ENCODE results near the gene SLC49A3. TPM values are rescaled to one million over a fixed set of nuclear protein-coding genes. Genes with fewer than 3 reads are reported as not detected.

The SLC49A3 gene
- total and polyA plus RNA-seq, 2 of the 13 experiments (the other 11 are each of a cell fraction or from before 2014, with no cell fraction given): 0.07 to 0.17 TPM

DNA sequence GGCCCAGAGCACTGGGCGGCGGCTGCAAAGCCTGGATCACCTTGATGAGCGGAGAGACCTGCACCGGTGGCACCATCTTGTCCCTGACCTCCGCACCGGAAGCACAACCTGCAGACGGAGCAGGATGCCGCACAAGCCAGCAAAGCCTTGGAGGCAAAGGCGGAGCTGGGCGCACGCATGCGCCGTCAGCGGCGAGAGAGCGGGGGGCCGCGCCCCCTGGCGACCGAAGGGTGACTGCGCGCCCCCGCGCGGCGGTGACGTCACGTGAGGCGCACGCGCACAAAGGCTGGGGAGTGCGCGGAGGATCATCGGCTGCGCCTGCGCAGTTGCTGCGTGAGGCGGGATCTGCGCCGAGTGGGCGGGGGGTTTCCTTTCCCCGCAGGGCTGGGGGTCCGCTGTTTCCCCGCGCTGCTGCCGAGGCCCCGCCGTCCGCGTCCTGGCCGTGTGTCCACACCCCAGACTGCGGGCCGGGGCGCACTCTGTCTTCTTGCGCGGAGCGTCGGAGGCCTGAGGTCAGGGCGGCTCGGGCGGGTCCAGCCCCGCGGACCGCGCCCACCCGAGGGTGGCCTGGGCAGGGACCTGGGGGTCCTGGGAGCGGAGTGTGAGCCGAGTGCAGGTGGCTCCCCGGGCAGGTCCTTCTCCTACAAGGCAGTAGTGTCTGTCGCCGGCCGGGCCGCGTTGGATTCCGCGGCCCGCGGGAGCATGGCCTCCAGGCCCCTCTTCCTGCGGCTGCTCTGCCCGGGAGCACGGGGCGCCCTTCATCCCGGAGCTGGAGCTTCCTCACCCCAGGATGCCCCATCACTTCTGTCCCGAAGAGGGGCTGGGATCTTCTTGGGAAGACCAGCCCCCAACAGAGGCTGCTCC lies 14.5 kb downstream of the SLC49A3 start, which contains the start of the genes ATP5ME and MYL5 (continued):
- no peak for TF ChIP-seq ARNT (IDR thresholded peaks at IDR 0.05)
- TF ChIP-seq ELF3 (CRISPR knock-in tag; IDR thresholded peaks at IDR 0.05): peak; percentile 58
- TF ChIP-seq ZNF484 (CRISPR knock-in tag; IDR thresholded peaks at IDR 0.05; ENCODE audit: borderline replicate concordance, low read depth): no peak; the same call in 1 of the 2 replicates
- TF ChIP-seq HDAC6 (IDR thresholded peaks at IDR 0.05; ENCODE audit: low read depth, low read length): no peak
- TF ChIP-seq BCL6 (CRISPR knock-in tag; IDR thresholded peaks at IDR 0.05): no peak
- no peak for TF ChIP-seq HOXA9 (CRISPR knock-in tag; IDR thresholded peaks at IDR 0.05; ENCODE audit: borderline replicate concordance)
- TF ChIP-seq SMAD1 (CRISPR knock-in tag; IDR thresholded peaks at IDR 0.05; ENCODE audit: borderline replicate concordance, low read depth): peak; percentile 19; the same call in 1 of the 2 replicates
- TF ChIP-seq ZNF263 (CRISPR knock-in tag; IDR thresholded peaks at IDR 0.05): peak; percentile 81
- TF ChIP-seq RXRA (CRISPR knock-in tag; IDR thresholded peaks at IDR 0.05): peak; percentile 69; the same call in 1 of the 2 replicates
- TF ChIP-seq ZNF660 (CRISPR knock-in tag; IDR thresholded peaks at IDR 0.05; ENCODE audit: borderline replicate concordance, low read depth): no peak
- peak; percentile 87; the same call in 1 of the 2 replicates for TF ChIP-seq NCOA1 (CRISPR knock-in tag; IDR thresholded peaks at IDR 0.05)
- TF ChIP-seq, protein P1, sequence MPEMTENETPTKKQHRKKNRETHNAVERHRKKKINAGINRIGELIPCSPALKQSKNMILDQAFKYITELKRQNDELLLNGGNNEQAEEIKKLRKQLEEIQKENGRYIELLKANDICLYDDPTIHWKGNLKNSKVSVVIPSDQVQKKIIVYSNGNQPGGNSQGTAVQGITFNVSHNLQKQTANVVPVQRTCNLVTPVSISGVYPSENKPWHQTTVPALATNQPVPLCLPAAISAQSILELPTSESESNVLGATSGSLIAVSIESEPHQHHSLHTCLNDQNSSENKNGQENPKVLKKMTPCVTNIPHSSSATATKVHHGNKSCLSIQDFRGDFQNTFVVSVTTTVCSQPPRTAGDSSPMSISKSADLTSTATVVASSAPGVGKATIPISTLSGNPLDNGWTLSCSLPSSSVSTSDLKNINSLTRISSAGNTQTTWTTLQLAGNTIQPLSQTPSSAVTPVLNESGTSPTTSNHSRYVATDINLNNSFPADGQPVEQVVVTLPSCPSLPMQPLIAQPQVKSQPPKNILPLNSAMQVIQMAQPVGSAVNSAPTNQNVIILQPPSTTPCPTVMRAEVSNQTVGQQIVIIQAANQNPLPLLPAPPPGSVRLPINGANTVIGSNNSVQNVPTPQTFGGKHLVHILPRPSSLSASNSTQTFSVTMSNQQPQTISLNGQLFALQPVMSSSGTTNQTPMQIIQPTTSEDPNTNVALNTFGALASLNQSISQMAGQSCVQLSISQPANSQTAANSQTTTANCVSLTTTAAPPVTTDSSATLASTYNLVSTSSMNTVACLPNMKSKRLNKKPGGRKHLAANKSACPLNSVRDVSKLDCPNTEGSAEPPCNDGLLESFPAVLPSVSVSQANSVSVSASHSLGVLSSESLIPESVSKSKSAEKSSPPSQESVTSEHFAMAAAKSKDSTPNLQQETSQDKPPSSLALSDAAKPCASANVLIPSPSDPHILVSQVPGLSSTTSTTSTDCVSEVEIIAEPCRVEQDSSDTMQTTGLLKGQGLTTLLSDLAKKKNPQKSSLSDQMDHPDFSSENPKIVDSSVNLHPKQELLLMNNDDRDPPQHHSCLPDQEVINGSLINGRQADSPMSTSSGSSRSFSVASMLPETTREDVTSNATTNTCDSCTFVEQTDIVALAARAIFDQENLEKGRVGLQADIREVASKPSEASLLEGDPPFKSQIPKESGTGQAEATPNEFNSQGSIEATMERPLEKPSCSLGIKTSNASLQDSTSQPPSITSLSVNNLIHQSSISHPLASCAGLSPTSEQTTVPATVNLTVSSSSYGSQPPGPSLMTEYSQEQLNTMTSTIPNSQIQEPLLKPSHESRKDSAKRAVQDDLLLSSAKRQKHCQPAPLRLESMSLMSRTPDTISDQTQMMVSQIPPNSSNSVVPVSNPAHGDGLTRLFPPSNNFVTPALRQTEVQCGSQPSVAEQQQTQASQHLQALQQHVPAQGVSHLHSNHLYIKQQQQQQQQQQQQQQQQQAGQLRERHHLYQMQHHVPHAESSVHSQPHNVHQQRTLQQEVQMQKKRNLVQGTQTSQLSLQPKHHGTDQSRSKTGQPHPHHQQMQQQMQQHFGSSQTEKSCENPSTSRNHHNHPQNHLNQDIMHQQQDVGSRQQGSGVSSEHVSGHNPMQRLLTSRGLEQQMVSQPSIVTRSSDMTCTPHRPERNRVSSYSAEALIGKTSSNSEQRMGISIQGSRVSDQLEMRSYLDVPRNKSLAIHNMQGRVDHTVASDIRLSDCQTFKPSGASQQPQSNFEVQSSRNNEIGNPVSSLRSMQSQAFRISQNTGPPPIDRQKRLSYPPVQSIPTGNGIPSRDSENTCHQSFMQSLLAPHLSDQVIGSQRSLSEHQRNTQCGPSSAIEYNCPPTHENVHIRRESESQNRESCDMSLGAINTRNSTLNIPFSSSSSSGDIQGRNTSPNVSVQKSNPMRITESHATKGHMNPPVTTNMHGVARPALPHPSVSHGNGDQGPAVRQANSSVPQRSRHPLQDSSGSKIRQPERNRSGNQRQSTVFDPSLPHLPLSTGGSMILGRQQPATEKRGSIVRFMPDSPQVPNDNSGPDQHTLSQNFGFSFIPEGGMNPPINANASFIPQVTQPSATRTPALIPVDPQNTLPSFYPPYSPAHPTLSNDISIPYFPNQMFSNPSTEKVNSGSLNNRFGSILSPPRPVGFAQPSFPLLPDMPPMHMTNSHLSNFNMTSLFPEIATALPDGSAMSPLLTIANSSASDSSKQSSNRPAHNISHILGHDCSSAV (CRISPR knock-in tag; IDR thresholded peaks at IDR 0.05; ENCODE audit: borderline replicate concordance): no peak
- no peak for TF ChIP-seq CBX5 (CRISPR knock-in tag; IDR thresholded peaks at IDR 0.05; ENCODE audit: borderline replicate concordance)
- TF ChIP-seq RNF2 (conservative IDR thresholded peaks at IDR 0.05; ENCODE audit: low read depth): no peak; the same call in 1 of the 2 replicates
- peak; percentile 66 for TF ChIP-seq CBFB (CRISPR knock-in tag; IDR thresholded peaks at IDR 0.05)
- peak; percentile 37; the same call in 1 of the 2 replicates for TF ChIP-seq SP5 (CRISPR knock-in tag; IDR thresholded peaks at IDR 0.05; ENCODE audit: borderline replicate concordance, low read depth)
- TF ChIP-seq ZNF451 (CRISPR knock-in tag; IDR thresholded peaks at IDR 0.05): peak; percentile 91
- TF ChIP-seq MXD4 (CRISPR knock-in tag; IDR thresholded peaks at IDR 0.05): peak; percentile 24; the same call in 1 of the 2 replicates
- TF ChIP-seq NKX3-1 (CRISPR knock-in tag; IDR thresholded peaks at IDR 0.05): peak; percentile 67; the same call in 1 of the 2 replicates
- TF ChIP-seq ZNF496 (CRISPR knock-in tag; IDR thresholded peaks at IDR 0.05; ENCODE audit: insufficient replicate concordance): no peak
- TF ChIP-seq POLR2AphosphoS2 (IDR thresholded peaks at IDR 0.05; ENCODE audit: low read depth, low read length): no peak
- TF ChIP-seq, protein P2, sequence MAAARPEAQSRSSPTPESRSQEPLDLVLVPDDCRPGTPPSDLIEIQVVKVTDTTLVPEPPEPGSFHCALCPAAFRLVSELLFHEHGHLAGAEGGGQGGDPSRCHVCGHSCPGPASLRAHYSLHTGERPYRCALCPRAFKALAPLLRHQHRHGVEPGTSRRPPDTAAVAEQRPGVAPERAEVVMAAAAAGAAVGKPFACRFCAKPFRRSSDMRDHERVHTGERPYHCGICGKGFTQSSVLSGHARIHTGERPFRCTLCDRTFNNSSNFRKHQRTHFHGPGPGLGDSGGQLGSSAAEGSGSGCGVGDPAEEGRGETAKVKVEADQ (CRISPR knock-in tag; IDR thresholded peaks at IDR 0.05; ENCODE audit: borderline replicate concordance): no peak
